Activated CD4-positive, alpha-beta T cell treated with anti-CD3 and anti-CD28 coated beads, Interleukin-2, amount 10 ng/mL, durations not matched to agents 7 days and 5 days (primary cell): ENCODE data around the gene HINFP. TPM values are rescaled to one million over a fixed set of nuclear protein-coding genes. Genes with fewer than 3 reads are reported as not detected.
A peak's percentile ranks its signal among the peaks of the same experiment; 100 is the strongest.

Experiments
- CTCF ChIA-PET: fragments of 350-600 bp; sonication (Branson Sonifier 250); formaldehyde crosslinking; loops from one replicate; lab custom pipeline; 2021; ENCODE audit warnings: antibody characterized with exemption; lab: Charles Lee
- POLR2A ChIA-PET: fragments of 350-600 bp; sonication (Branson Sonifier 250); formaldehyde crosslinking; loops from one replicate; lab custom pipeline; 2021; ENCODE audit warnings: antibody characterized with exemption; lab: Charles Lee
- DNase-seq: peaks from one replicate; pipeline ENCODE4 v3.0.0-alpha.2; 2020
- H3K27ac Mint-ChIP-seq: one replicate; pipeline ENCODE4 v1.8.0; 2021; ENCODE audit warnings: mild to moderate bottlenecking, moderate library complexity, mixed read lengths
- H3K27me3 Mint-ChIP-seq: one replicate; pipeline ENCODE4 v1.8.0; 2021; ENCODE audit warnings: mixed read lengths
- H3K36me3 Mint-ChIP-seq: one replicate; pipeline ENCODE4 v1.8.0; 2021; ENCODE audit warnings: low read depth, mixed read lengths
- H3K4me1 Mint-ChIP-seq: one replicate; pipeline ENCODE4 v1.8.0; 2021; ENCODE audit warnings: mixed read lengths
- H3K4me3 Mint-ChIP-seq: one replicate; pipeline ENCODE4 v1.8.0; 2021; ENCODE audit warnings: mild to moderate bottlenecking, moderate library complexity, mixed read lengths
- H3K9me3 Mint-ChIP-seq: one replicate; pipeline ENCODE4 v1.8.0; 2021; ENCODE audit warnings: mixed read lengths
- total RNA-seq, 2 experiments: library from RNA; stranded (reverse); gene quantifications; one replicate each; pipeline ENCODE4 v1.2.3, GENCODE V29; 2021

Gene HINFP
- total RNA-seq, 2 experiments from 2014 or later, result 47.6 to 48.0 TPM

DNA sequence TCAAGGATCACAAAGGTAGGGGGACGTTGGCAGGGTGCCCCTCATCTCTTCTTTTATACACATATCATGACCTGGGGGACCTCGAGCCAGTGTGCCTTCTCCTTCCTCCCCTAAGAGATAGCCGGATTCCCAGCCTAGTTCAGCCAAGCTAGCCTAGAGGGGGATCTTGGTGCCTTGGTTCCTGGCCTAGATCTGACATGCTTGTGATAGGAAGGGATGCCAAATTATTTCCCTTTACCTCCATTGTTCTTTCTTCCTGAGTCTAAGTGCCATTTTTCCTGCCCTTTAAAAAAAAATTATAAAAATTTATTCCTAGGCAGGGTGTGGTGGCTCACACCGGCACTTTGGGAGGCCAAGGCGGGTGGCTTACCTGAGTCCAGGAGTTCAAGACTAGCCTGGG is 7.0 kb upstream of the HINFP start:
- H3K27me3 Mint-ChIP-seq, result no peaks in the 10 kb centered on the region
- CTCF ChIA-PET, result interaction anchor here (1.3 kb wide), 1 partner anchor 242 kb away, joined by 4 read pairs; no protein-coding TSS in a partner anchor
- POLR2A ChIA-PET, result no interaction called here
- no peak overlapping the region for H3K4me3 Mint-ChIP-seq
- H3K36me3 Mint-ChIP-seq, result peaks cover 76% of the 10 kb centered on the region
- H3K9me3 Mint-ChIP-seq, result no peaks in the 10 kb centered on the region
- DNase-seq, result no peak
- peaks cover 45% of the 10 kb centered on the region for H3K4me1 Mint-ChIP-seq
- peak overlapping the region; percentile 46 for H3K27ac Mint-ChIP-seq

DNA sequence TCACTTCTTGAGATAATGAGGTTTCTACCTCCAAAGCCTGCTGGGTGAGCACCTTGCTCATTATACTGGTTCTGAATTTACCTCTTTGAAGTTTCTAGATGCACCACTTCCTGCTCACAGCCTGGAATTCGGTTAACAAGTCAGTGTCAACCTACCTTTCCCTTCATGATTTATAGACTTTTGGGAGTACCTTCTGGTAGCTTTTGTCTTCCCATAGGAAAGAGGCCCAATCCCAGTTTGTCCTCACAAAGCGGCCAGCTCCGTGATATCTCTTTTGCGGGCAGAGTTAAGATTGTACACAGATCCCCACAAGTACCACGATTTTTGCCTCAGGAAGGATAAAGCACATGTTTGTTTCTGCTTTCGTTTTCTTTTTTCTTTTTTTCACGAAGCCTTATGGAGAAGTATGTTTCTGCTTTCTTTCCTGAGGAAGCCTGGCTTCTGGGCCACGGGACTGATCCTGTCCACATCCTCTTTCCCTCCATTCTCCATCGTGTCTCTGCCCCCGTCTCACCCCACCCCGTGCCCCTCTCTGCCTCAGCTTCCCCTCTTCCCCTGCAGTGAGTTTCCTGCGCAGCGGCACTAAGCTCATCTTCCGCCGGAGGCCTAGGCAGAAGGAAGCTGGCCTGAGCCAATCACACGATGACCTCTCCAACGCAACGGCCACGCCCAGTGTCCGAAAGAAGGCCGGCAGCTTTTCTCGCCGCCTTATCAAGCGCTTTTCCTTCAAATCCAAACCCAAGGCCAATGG is 5.7 kb upstream of the HINFP start:
- POLR2A ChIA-PET, result no interaction called here
- Mint-ChIP-seq H3K9me3 (no peaks in the 10 kb centered on the region), H3K36me3 (peaks cover 68% of the 10 kb centered on the region), H3K27me3 (no peaks in the 10 kb centered on the region), H3K4me3 (peak overlapping the region; percentile 65), H3K4me1 (peaks cover 39% of the 10 kb centered on the region), H3K27ac (peak overlapping the region; percentile 96)
- CTCF ChIA-PET, result interaction anchor here (0.6 to 2.1 kb wide), 7 partner anchors 9 to 241 kb away, joined by 3 to 8 read pairs (median 3); partner anchors contain the start of gene C2CD2L
- DNase-seq, result peak; percentile 51

DNA sequence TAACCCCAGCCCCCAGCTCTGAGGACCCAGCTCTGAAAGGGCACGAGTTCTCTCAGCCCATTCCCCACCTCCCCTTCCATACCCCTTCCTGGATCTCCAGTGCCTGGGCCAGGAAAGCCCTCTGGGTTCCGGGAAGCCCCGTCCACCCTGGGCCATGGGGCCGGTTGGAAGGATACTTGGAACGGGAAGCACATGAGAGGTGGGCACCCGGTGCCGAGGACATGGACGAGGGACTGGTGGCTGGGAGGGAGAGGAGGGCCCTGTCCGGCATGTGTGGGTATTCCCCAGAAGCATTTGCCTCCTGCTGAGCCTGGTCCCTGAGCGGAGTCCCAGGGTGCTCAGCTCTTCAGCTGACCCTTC is 5.2 kb upstream of the HINFP start:
- ChIA-PET POLR2A (no interaction called here), CTCF (interaction anchor here (0.6 to 2.1 kb wide), 6 partner anchors 10 to 207 kb away, joined by 3 to 8 read pairs (median 3); partner anchors contain the start of gene C2CD2L)
- H3K9me3 Mint-ChIP-seq, result no peaks in the 10 kb centered on the region
- DNase-seq, result no peak
- H3K36me3 Mint-ChIP-seq, result peaks cover 62% of the 10 kb centered on the region
- no peaks in the 10 kb centered on the region for H3K27me3 Mint-ChIP-seq
- peak overlapping the region; percentile 65 for H3K4me3 Mint-ChIP-seq
- peaks cover 43% of the 10 kb centered on the region for H3K4me1 Mint-ChIP-seq
- peak overlapping the region; percentile 96 for H3K27ac Mint-ChIP-seq

GRCh38 chr11:119116601-119117000 is 4.8 kb upstream of the HINFP start:
- POLR2A ChIA-PET, result no interaction called here

GRCh38 chr11:119117004-119117706 is 4.2 kb upstream of the HINFP start:
- H3K27ac Mint-ChIP-seq, result peak overlapping the region; percentile 61
- no peaks in the 10 kb centered on the region for H3K27me3 Mint-ChIP-seq
- H3K36me3 Mint-ChIP-seq, result peaks cover 56% of the 10 kb centered on the region
- ChIA-PET POLR2A (no interaction called here), CTCF (interaction anchor here (0.5 to 1.7 kb wide), 3 partner anchors 8 to 52 kb away, joined by 3 to 8 read pairs (median 4); no protein-coding TSS in a partner anchor)
- peaks cover 43% of the 10 kb centered on the region for H3K4me1 Mint-ChIP-seq
- no peak overlapping the region for H3K4me3 Mint-ChIP-seq
- H3K9me3 Mint-ChIP-seq, result no peaks in the 10 kb centered on the region
- DNase-seq, result no peak

More at GRCh38 chr11:119116601-119117000, 4.8 kb upstream of the HINFP start:
- CTCF ChIA-PET, result interaction anchor here (0.5 to 2.1 kb wide), 4 partner anchors 10 to 52 kb away, joined by 3 to 8 read pairs (median 4); partner anchors contain the start of gene C2CD2L
- peaks cover 58% of the 10 kb centered on the region for H3K36me3 Mint-ChIP-seq
- no peaks in the 10 kb centered on the region for H3K9me3 Mint-ChIP-seq
- peak overlapping the region; percentile 96 for H3K27ac Mint-ChIP-seq
- no peaks in the 10 kb centered on the region for H3K27me3 Mint-ChIP-seq
- H3K4me3 Mint-ChIP-seq, result no peak overlapping the region
- no peak for DNase-seq
- peaks cover 43% of the 10 kb centered on the region for H3K4me1 Mint-ChIP-seq

- Mint-ChIP-seq H3K4me3 (no peak overlapping the region), H3K27me3 (no peaks in the 10 kb centered on the region), H3K27ac (peak overlapping the region; percentile 39), H3K9me3 (no peaks in the 10 kb centered on the region), H3K36me3 (peaks cover 49% of the 10 kb centered on the region), H3K4me1 (peaks cover 53% of the 10 kb centered on the region)
- POLR2A ChIA-PET, result interaction anchor here (1.2 kb wide), 1 partner anchor 23 kb away, joined by 3 read pairs; a partner anchor contains a TSS
- CTCF ChIA-PET, result interaction anchor here (0.8 to 1.7 kb wide), 3 partner anchors 9 to 51 kb away, joined by 3 to 8 read pairs (median 3); partner anchors contain the start of genes DPAGT1 and VPS11
- no peak for DNase-seq
These were observed 3.2 kb upstream of the HINFP start for GRCh38 chr11:119118227-119118626.

- no peak for DNase-seq
- CTCF ChIA-PET, result interaction anchor here (0.6 to 1.7 kb wide), 4 partner anchors 10 to 134 kb away, joined by 3 to 8 read pairs (median 4); partner anchors contain the start of genes DPAGT1 and VPS11
- Mint-ChIP-seq H3K27ac (no peak overlapping the region), H3K9me3 (no peaks in the 10 kb centered on the region), H3K4me3 (no peak overlapping the region), H3K36me3 (peaks cover 44% of the 10 kb centered on the region), H3K4me1 (peaks cover 49% of the 10 kb centered on the region), H3K27me3 (no peaks in the 10 kb centered on the region)
- POLR2A ChIA-PET, result interaction anchor here (1.2 kb wide), 1 partner anchor 24 kb away, joined by 3 read pairs; a partner anchor contains a TSS
These were observed 2.4 kb upstream of the HINFP start for GRCh38 chr11:119118946-119119345.

GRCh38 chr11:119120639-119121007 is 757 bp upstream of the HINFP start:
- Mint-ChIP-seq H3K4me3 (peak overlapping the region; percentile 99), H3K27me3 (no peaks in the 10 kb centered on the region), H3K4me1 (peaks cover 38% of the 10 kb centered on the region), H3K27ac (peak overlapping the region; percentile 90), H3K36me3 (peaks cover 38% of the 10 kb centered on the region), H3K9me3 (no peaks in the 10 kb centered on the region)
- DNase-seq, result no peak
- ChIA-PET POLR2A (no interaction called here), CTCF (interaction anchor here (0.9 kb wide), 1 partner anchor 12 kb away, joined by 3 read pairs; no protein-coding TSS in a partner anchor)

GRCh38 chr11:119121811-119122124 is 388 bp downstream of the HINFP start:
- no peaks in the 10 kb centered on the region for H3K27me3 Mint-ChIP-seq
- H3K4me1 Mint-ChIP-seq, result peaks cover 38% of the 10 kb centered on the region
- ChIA-PET POLR2A (no interaction called here), CTCF (interaction anchor here (0.6 to 1.4 kb wide), 9 partner anchors 9 to 305 kb away, joined by 3 to 4 read pairs (median 3); partner anchors contain the start of gene NLRX1)
- H3K9me3 Mint-ChIP-seq, result no peaks in the 10 kb centered on the region
- H3K36me3 Mint-ChIP-seq, result peaks cover 30% of the 10 kb centered on the region
- H3K27ac Mint-ChIP-seq, result peak overlapping the region; percentile 90
- DNase-seq, result no peak
- H3K4me3 Mint-ChIP-seq, result peak overlapping the region; percentile 99

DNA sequence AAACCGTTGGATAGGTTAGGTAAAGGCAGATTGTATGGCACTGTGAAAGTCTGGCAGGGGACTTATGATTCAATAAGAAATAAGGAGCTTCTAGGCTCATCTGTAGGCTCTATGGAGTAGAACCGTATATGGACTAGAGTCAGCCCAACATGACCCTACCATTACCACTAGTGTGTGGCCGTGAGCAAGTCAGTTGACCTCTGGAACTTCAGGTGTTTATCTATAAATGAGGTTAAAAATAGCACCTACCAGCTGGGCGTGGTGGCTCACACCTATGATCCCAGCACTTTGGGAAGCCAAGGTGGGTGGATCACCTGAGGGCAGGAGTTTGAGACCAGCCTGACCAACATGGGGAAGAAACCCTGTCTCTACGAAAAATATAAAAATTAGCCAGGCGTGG is 4.4 kb downstream of the HINFP start:
- CTCF ChIA-PET, result interaction anchor here (1.8 kb wide), 1 partner anchor 81 kb away, joined by 4 read pairs; the partner anchor contains the start of gene CBL
- DNase-seq, result no peak
- no peak overlapping the region for H3K4me3 Mint-ChIP-seq
- H3K4me1 Mint-ChIP-seq, result peaks cover 34% of the 10 kb centered on the region
- H3K9me3 Mint-ChIP-seq, result no peaks in the 10 kb centered on the region
- no peaks in the 10 kb centered on the region for H3K27me3 Mint-ChIP-seq
- peaks cover 23% of the 10 kb centered on the region for H3K36me3 Mint-ChIP-seq
- peak overlapping the region; percentile 31 for H3K27ac Mint-ChIP-seq
- POLR2A ChIA-PET, result no interaction called here

GRCh38 chr11:119126675-119127268 is 5.4 kb downstream of the HINFP start:
- Mint-ChIP-seq H3K4me1 (peaks cover 31% of the 10 kb centered on the region), H3K27me3 (no peaks in the 10 kb centered on the region), H3K36me3 (peaks cover 32% of the 10 kb centered on the region), H3K4me3 (no peak overlapping the region), H3K9me3 (no peaks in the 10 kb centered on the region), H3K27ac (no peak overlapping the region)
- POLR2A ChIA-PET, result no interaction called here
- CTCF ChIA-PET, result interaction anchor here (0.5 to 1.8 kb wide), 3 partner anchors 11 to 164 kb away, joined by 3 to 4 read pairs (median 4); partner anchors contain the start of gene CBL
- no peak for DNase-seq

DNA sequence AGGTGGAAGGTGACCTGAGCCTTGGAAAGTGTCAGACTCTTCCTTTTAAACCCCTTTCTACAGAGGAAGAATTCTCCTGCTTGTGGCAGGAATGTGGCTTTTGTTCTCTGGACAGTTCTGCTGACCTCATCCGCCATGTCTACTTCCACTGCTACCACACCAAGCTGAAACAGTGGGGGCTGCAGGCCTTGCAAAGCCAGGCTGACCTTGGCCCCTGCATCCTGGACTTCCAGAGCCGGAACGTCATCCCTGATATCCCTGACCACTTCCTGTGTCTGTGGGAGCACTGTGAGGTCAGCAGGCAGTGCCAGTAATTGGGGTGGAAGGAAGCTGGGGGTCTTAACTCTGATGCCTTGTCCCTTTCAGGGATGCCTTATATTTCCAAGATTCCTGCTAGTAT is 9.3 kb downstream of the HINFP start:
- H3K27ac Mint-ChIP-seq, result no peak overlapping the region
- H3K4me3 Mint-ChIP-seq, result no peak overlapping the region
- H3K9me3 Mint-ChIP-seq, result no peaks in the 10 kb centered on the region
- H3K36me3 Mint-ChIP-seq, result peaks cover 44% of the 10 kb centered on the region
- peaks cover 13% of the 10 kb centered on the region for H3K4me1 Mint-ChIP-seq
- CTCF ChIA-PET, result interaction anchor here (1.6 kb wide), 1 partner anchor 19 kb away, joined by 4 read pairs; no protein-coding TSS in a partner anchor
- no peak for DNase-seq
- POLR2A ChIA-PET, result no interaction called here
- no peaks in the 10 kb centered on the region for H3K27me3 Mint-ChIP-seq
